ENCODE results near the gene CNTNAP2. TPM values are rescaled to one million over a fixed set of nuclear protein-coding genes. Genes with fewer than 3 reads are reported as not detected.
"Not testable (repeated sequence)": the region's sequence is repeated elsewhere in the genome, so short reads cannot be mapped to it uniquely, and the experiment has no call there.

Gene CNTNAP2
- total RNA-seq, 1 donor from 2014 or later: 0.49 TPM

DNA sequence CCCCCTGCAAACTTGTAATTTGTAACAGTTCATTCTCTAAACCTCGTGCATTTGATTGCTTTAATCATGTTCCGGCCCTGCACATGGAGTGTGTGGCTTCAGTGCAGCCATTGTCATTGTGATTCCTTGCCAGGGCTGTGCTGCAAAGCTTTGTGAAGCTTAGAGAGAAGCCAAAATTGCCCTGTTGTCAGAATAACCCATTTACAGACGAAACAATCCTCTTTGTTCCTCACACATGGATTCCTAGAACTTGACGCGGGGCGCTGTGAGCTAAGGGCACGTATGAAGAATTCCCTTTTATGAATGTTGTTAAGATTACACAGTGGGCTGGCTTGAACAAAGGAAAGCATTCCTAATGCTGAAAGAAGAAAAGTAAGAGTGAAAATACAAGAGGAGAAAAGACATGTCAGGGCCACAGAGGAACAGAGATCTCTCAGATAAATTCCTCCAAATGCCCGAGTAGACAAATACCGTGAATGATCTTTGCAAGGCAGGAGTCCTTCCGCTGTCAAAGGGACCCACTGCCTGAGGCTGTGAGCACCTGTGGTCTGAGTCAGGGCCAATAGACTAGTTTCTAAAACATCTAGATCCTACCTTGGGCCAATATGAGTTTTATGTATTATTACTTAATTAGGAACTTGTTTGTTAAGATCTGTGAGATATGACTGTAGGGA is 2268.5 kb downstream of the CNTNAP2 start:
- ATAC-seq (no peak), DNase-seq (ENCODE audit: low spot score) (no peak)
- intact Hi-C loops (cut with DNase I): no loop called here

GRCh38 chr7:148390381-148390780 is 2273.8 kb downstream of the CNTNAP2 start:
- intact Hi-C loops (cut with DNase I): no loop called here
- no peak for ATAC-seq

GRCh38 chr7:148391591-148391990 is 2275.0 kb downstream of the CNTNAP2 start:
- DNase-seq (ENCODE audit: low spot score) (no peak), ATAC-seq (no peak)
- intact Hi-C loops (cut with DNase I): no loop called here

More at GRCh38 chr7:148390381-148390780, 2273.8 kb downstream of the CNTNAP2 start:
- DNase-seq (ENCODE audit: low spot score): no peak

DNA sequence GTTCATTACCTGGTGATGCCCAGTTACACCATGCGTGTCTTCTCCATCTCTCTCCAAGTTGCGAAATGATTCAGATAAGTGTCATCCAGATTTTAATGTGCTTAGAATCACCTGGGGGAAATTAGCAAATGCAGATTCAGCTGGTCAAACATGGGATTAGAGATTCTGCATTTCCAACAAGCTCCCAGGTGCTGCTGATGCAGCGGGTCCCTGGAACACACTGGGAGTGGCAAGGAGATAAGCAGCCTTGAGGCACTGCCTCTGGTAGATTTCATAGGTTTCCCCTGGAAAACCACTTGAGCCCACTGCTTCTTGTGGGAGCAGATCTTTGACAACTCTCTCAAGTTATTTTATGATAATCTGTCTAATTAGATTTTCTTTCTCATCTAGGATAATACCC is 2278.0 kb downstream of the CNTNAP2 start:
- ATAC-seq: no peak
- DNase-seq (ENCODE audit: low spot score): no peak
- intact Hi-C loops (cut with DNase I): no loop called here

DNA sequence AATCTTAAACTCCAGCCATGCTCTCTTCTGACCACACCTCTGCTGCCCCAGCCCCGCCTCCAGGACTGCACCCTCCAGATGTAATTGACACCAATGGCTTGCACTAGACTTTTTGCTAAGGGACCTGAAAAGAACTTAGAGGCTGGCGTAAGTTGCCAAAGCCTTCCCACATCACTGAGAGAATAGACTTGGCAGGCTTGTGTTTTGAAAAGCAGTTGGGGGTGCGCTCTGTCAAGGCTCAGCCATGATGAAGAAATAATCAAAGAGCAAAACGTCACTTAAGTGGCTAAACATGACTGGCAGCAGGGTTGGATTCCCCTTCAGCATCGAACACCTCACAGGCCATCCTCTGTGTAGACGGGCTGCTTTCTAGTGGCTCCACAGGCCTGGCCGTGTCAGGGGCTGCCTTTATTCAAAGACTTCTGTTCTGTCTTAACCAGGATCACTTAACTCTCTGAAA is 2278.8 kb downstream of the CNTNAP2 start:
- intact Hi-C loops (cut with DNase I): no loop called here
- ATAC-seq: no peak
- DNase-seq (ENCODE audit: low spot score): no peak

DNA sequence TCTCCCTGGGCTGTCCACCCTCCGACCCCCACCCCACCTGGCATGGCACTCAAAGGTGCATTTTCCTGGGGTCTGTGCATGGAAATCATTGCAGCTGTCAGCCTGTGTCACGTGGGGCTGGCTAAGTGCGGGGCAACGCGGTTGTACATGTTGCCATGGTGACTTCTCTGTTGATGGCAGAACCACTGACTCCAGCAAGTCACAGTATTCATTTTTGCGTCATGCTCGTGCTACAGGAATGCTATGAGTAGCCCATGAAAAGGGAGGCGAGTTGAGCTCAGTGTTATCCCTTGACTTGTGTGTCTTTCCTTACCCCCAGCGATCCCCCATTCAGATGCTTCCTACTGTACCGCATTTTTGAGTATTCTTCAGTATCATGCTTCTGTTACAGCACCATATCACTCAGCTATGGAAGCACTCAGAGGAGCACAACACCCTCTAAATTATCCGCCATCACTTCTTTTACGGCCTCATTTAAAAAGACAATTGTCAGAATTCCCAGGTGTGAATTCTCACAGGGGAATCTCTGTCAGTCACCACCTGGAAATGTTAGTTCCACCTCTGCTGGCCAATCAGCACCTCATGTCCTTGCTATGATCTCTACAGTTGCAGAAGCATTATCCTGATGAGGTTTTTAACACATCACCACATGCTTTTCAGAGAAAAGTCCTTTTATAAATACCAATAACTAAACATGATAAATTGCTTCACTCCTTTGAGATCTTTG is 2279.6 kb downstream of the CNTNAP2 start:
- ATAC-seq: no peak
- intact Hi-C loops (cut with DNase I): no loop called here
- DNase-seq (ENCODE audit: low spot score): no peak

- no peak for ATAC-seq
- DNase-seq (ENCODE audit: low spot score): no peak
- intact Hi-C loops (cut with DNase I): no loop called here
Observed at GRCh38 chr7:148397056-148397455, 2280.5 kb downstream of the CNTNAP2 start.

- intact Hi-C loops (cut with DNase I): no loop called here
- DNase-seq (ENCODE audit: low spot score) (no peak), ATAC-seq (no peak)
Observed at GRCh38 chr7:148397551-148397950, 2280.9 kb downstream of the CNTNAP2 start.

GRCh38 chr7:148397985-148398384 is 2281.4 kb downstream of the CNTNAP2 start:
- ATAC-seq (no peak), DNase-seq (ENCODE audit: low spot score) (no peak)
- intact Hi-C loops (cut with DNase I): no loop called here

- ATAC-seq: no peak
- no peak for DNase-seq (ENCODE audit: low spot score)
- intact Hi-C loops (cut with DNase I): no loop called here
Observed at GRCh38 chr7:148398844-148399365, 2282.3 kb downstream of the CNTNAP2 start.

- ATAC-seq (no peak), DNase-seq (ENCODE audit: low spot score) (no peak)
- intact Hi-C loops (cut with DNase I): no loop called here
Observed at GRCh38 chr7:148400101-148400500, 2283.5 kb downstream of the CNTNAP2 start.

DNA sequence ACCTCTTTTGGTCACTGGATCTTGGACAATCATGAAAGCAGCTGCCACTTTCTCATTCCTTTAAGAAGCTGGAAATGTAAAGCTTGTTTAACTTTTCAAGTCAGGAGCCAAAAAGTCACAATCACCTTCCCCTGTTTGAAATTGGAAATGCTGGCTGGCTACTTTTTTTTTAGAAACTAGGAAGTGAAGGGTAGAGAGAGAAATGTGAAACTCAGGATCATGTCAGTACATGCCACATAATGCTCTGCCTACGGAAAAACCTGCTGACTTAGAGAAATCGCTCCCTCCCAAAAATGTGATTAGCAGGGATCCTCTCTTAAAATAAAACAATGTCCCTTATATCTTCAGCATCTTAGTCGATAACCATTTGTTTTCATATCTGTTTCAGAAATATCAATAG is 2285.6 kb downstream of the CNTNAP2 start:
- intact Hi-C loops (cut with DNase I): no loop called here
- no peak for DNase-seq (ENCODE audit: low spot score)
- no peak for ATAC-seq

- DNase-seq (ENCODE audit: low spot score) (no peak), ATAC-seq (no peak)
- intact Hi-C loops (cut with DNase I): no loop called here
Observed at GRCh38 chr7:148403466-148403993, 2286.9 kb downstream of the CNTNAP2 start.

DNA sequence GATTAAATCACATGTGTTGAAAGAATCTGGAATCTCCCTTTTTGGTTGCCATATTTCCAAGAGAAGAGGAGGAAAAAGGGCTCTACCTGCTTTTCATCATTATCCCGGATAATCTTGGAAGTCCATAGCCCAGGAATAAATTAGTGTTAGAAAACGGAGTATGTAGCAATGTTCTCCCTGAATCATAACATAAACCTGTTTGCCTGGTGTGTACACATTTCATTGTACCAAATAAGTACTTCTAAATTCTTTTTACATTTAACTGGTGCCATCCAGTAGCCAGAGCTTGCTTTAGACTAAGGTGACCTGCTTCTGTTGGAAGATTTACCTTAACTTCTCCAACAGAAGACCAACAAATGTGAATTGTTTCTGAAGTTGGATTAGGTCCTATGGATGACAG is 2291.7 kb downstream of the CNTNAP2 start:
- ATAC-seq (no peak), DNase-seq (ENCODE audit: low spot score) (no peak)
- intact Hi-C loops (cut with DNase I): no loop called here

- no peak for ATAC-seq
Observed at GRCh38 chr7:148410905-148411304, 2294.3 kb downstream of the CNTNAP2 start.

DNA sequence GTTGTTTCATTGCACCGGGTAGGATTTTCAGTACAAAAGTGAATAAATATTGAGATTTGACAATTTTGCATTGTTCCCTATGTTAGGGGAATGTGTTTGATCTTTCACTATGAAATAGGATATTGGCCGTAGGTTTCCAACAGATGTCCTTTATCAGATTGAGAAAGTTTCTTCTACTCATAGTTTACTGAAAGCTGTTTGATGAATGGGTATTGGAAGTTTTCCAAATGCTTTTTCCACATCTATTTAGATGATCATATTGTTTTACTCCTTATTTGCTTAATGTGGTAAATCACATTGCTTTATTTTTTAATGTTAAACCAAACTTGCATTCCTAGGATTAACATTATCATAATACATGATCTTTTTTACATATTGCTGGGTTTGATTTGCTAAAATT is 2296.1 kb downstream of the CNTNAP2 start:
- DNase-seq (ENCODE audit: low spot score): no peak
- ATAC-seq: no peak
- intact Hi-C loops (cut with DNase I): no loop called here

More at GRCh38 chr7:148410905-148411304, 2294.3 kb downstream of the CNTNAP2 start:
- DNase-seq (ENCODE audit: low spot score): no peak
- intact Hi-C loops (cut with DNase I): no loop called here

- DNase-seq (ENCODE audit: low spot score) (no peak), ATAC-seq (no peak)
- intact Hi-C loops (cut with DNase I): no loop called here
Observed at GRCh38 chr7:148419856-148420832, 2303.5 kb downstream of the CNTNAP2 start.

DNA sequence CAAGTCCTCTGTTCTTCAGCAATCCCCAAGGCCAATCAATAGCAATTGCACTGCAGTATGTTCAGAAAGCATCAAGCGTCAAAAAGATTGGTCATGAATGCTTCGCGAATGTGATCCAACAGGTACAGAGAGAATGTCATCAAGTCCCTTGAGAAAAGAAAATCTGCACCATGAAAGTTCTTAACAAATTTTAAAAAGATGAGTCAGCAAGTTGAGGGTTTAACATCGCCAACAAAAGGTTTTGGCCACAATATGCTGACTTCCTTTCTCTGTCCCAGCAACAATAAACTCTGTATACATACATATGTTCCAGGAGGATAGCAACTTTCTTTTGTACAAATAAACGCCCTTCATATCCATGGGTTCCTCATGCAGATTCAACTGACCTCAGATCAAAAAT is 2305.4 kb downstream of the CNTNAP2 start:
- intact Hi-C loops (cut with DNase I): no loop called here
- DNase-seq (ENCODE audit: low spot score) (no peak), ATAC-seq (no peak)

DNA sequence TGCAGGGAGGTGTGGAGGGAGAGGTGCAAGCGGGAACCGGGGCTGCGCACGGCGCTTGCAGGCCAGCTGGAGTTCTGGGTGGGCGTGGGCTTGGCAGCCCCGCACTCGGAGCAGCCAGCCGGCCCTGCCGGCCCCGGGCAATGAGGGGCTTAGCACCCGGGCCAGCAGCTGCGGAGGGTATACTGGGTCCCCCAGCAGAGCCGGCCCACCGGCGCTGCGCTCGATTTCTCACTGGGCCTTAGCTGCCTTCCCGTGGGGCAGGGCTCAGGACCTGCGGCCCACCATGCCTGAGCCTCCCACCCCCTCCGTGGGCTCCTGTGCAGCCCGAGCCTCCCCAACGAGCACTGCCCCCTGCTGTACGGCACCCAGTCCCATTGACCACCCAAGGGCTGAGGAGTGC is 2309.8 kb downstream of the CNTNAP2 start:
- intact Hi-C loops (cut with DNase I); DNase-seq (ENCODE audit: low spot score): not testable (repeated sequence)

More for the DNA sequence above, 2309.8 kb downstream of the CNTNAP2 start:
- not testable (repeated sequence) for ATAC-seq

Data from sciatic nerve (tissue), 2 donors.